GM19025 (cell line): ENCODE measurements around the gene CREBBP.
"Not testable (repeated sequence)": the region's sequence is repeated elsewhere in the genome, so short reads cannot be mapped to it uniquely, and the experiment has no call there.

Experiments
- ATAC-seq: cut with Tn5 transposase; IDR thresholded peaks from one replicate; pipeline ENCODE4 v1.9.1; 2021; ENCODE audit warnings: mild to moderate bottlenecking, low read depth, moderate library complexity; ENCODE audit not compliant: unreplicated experiment

CREBBP gene

GRCh38 chr16:3725276-3725675, 155.2 kb downstream of the CREBBP start:
- ATAC-seq: no peak

- ATAC-seq: no peak
These were observed 158.0 kb downstream of the CREBBP start for GRCh38 chr16:3722508-3722907.

DNA sequence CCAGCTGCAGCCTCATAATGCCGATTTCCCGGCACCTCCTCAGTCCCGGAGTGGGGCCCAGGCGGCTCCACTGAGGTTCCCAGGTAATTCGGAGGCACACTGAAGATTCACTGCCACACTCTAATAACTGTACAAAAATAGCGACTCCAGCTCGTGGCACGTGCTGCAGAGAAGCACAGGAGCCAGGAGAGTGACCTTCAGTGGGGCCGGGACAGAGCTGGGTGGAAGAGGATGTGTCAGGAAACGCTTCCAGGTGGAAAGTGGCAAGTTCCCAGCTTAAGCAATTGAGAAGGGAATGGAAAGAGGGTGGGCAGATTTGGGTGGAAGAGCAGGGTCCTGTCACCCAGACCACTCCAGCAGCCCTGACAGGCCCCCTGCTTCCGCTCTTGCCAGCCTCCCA, 160.1 kb downstream of the CREBBP start:
- ATAC-seq: no peak

GRCh38 chr16:3718628-3719027, 161.9 kb downstream of the CREBBP start:
- no peak for ATAC-seq

GRCh38 chr16:3718019-3718391, 162.5 kb downstream of the CREBBP start:
- no peak for ATAC-seq

GRCh38 chr16:3717235-3718018, 163.1 kb downstream of the CREBBP start, which contains the start of gene TRAP1:
Gene TRAP1, minus strand, starts transcription at chr16:3717524. Its CDS starts 16 bp downstream, at chr16:3717508.
- peak; percentile 91 for ATAC-seq

DNA sequence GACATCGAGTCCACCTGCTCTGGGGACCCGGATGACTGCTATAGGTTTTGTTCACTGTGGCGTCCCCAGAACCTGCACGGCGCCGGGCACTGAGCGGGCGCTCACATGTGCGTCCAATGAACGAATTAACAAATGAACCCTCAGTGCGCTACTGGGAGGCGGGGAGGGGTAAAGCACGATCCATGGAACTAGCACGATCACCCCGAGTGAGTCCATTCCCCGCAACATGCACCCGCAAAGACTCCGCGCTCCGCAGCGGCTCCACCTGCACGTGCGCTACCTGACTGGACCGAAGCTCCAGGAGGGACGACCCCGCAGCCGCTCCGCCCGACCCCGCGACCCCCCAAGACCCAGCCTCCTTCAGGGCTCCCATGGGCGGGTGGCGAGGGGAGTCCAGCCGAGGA, 163.7 kb downstream of the CREBBP start:
- ATAC-seq: peak; percentile 12

DNA sequence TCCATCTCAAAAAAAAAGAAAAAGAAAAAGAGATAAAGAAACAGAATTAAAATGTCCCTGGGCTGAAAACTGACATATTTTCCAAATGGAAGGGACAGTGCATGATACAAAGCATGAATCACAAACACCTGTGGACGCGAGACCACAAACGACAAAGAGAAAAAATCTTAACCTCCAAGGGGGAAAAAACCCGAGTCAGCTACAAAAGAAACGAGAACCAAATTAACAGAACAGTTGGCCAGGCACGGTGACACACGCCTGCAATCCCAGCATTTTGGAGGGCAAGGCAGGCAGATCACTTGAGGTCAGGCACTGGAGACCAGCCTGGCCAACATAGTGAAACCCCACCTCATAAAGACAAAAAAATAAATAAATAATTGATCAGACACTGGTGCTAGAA, 165.1 kb downstream of the CREBBP start:
- no peak for ATAC-seq

GRCh38 chr16:3714378-3714777, 166.1 kb downstream of the CREBBP start:
- not testable (repeated sequence) for ATAC-seq

DNA sequence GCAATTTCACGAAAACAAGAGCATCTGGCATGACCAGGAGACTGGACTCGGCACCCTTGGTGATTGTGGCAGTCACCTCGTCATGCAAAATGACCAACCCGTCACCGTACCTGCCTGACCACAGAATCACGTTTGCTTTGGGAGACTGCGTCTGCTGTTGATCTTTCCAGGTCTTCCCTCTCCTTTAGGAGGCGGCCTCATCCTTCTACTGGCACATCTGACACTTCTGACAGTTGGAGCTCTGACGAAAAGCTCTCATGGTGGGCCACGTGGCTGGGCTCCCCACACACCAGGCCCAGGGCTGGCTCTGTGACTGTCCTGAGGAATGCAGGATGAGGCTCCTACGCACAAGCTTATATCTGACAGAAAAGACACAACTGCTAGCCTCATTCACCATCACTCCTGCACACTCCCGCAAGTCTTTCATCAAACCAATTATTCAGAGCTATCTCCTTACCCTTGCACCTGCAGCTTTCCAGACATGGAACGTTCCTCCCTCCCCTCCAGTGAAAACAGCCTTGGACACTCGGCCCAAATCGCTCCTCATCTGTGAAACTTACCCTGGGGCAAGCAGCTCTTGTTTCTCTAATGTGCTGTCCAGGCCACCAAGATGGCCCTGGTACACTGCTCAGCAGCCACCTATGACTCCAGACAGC, 166.8 kb downstream of the CREBBP start:
- ATAC-seq: no peak

- no peak for ATAC-seq
These were observed 167.6 kb downstream of the CREBBP start for GRCh38 chr16:3712861-3713372.

DNA sequence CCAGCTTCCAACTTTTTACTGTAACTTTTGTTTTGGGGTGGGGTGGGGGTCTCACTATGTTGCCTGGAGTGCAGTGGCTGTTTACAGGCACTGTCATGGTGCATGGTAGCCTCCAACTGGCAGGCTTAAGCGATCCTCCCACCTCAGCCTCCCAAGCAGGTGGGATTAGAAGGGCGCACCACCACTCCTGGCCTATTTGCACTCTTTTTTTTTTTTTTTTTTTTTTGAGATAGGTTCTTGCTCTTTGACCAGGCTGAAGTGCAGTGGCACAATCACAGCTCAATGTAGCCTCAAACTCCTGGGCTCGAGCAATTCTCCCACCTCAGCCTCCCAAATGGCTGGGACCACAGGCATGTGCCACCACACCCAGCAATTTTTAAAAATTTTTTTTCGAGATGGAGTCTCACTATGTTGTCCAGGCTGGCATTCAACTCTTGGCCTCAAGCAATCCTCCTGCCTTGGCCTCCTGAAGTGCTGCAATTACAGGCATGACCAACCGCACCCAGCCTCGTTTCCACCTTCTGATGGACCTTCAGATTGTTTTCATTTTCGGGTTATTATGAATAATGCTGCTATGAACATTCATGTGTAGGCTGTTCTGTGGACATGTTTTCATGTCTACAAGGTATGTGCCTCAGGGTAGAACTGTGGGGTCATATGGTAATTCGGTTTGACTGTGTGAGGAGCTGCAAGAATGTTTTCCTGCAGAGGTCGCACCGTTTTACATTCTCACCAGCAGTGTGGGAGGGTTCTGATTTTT, 174.1 kb downstream of the CREBBP start:
- ATAC-seq: no peak

GRCh38 chr16:3702082-3702481, 178.4 kb downstream of the CREBBP start:
- no peak for ATAC-seq

DNA sequence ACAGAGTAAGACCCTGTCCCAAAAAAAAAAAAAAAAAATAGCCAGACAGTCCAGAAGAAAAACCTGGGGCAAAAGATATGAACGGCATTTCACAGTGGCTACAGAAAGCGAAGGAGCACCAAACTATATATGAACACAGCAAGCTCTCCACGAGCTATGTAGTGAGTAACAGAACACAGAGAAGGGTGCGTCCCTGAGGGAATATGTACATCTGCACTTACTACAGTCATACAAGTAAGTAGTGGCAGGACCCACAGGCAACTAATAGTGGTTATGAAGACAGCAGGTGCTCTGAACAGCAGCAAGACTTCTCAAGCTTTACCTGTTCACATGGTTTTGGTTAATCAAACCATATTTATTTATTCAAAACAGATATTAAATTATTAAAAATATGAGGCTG, 179.0 kb downstream of the CREBBP start:
- no peak for ATAC-seq

- no peak for ATAC-seq
These were observed 181.6 kb downstream of the CREBBP start for GRCh38 chr16:3698941-3699340.

DNA sequence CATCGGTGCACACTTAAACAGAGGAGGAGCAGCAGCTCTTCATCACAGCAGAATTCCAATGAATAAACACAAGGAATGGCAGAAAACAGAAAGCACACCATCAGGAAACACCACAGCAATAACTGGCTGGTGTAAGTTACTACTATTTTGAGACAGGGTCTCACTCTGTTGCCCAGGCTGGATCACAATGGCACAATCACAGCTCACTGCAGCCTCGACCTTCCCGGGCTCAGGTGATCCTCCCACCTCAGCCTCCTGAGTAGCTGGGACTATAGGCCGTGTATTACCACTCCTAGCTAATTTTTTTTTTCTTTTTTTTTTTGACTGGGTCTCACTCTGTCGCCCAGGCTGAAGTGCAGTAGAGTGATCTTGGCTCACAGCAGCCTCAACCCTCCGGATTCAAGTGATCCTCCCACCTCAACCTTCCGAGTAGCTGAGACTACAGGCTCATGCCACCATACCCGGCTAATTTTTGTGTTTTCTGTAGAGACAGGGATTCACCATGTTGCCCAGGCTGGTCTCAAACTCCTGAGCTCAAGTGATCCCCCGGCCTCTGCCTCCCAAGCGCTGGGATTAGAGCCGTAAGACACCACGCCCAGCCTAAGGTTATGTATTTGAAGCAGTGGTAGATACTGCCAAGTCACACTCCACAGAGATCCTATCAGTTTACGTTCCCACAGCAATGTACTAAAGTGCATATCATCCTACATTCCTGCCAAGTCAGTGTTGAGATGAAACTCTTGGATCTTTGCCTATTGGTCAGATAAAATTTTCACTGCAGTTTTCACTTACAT, 183.9 kb downstream of the CREBBP start:
- ATAC-seq: no peak

DNA sequence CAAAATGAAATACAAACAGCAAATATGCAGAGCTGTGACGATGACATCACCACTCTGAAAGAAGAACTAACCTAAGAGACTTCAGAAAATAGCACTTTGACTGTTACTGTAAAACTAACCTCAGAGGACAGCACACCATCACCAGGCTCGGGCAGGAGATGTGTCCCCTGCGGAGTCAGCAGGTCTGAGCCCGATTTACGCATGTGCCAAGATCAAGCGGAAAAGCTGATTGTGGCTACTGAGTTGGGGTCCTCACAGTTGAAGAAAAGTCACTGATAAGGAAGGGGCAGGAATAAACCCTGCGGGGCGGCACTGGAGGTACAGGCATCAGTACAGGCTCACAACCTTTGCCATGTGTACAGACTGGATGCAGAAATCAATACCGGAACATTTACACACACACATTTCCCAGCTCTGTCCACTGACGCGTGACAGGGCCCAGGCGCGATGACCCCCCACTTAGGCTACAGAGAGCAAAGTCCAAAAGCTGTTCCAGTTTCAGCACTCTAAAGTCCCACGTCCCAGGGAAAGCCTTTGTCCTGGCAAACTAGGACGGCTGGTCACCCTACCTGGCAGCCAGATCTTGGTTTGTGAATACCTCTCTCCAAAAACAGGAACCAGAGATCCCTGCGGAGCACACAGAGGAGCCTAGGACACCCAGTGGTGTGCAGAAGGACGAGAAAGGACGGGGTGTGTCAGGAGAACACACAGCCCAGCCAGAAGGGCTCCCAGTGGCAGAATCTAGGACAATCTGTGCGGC, 184.7 kb downstream of the CREBBP start:
- ATAC-seq: no peak

DNA sequence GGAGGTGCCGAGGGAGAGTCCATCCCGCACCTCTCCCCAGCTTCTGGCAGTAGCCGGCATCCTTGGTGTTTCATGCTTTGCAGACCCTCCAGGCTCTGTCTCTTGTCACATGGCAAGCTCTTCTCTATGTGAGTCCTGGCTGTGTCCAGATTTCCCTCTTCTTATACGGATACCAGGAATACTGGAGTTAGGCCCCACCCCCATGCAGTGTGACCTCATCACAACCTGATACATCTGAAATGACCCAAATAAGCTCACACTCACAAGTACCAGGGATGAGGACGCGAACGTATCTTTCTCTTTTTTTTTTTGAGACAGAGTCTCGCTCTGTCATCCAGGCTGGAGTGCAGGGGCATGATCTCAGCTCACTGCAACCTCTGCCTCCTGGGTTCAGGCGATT, 186.5 kb downstream of the CREBBP start:
- no peak for ATAC-seq

DNA sequence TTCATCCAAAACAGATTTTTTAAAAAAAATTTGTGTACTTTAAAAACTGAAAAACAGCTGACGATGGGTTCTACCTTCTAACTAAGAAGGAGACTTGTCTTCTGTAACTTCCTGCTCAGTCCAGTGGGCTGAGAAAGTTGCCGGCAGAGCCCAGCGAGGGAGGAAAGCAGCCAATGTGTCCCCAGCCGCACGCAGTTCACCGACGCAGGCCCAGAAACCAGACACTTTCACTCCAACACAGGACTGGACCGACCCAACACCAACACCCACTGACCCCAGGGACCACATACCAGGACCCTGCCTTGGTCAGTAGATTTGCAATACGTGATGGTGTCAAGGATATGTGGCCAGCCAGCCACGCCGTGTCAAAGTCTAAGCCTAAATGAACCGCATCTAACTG, 188.8 kb downstream of the CREBBP start:
- ATAC-seq: no peak
